Thoracic aorta (tissue), 2 donors: ENCODE results near the gene VPS26C. TPM values are rescaled to one million over a fixed set of nuclear protein-coding genes. Genes with fewer than 3 reads are reported as not detected.

Experiments used
- ATAC-seq: fragments of 150-250 bp; one replicate; pipeline ENCODE4 v1.8.0; 2017; ENCODE audit warnings: low read depth; ENCODE audit not compliant: insufficient number of reproducible peaks, low FRiP score
- DNase-seq: peaks from one replicate; pipeline ENCODE4 v3.0.0-alpha.2; 2020; ENCODE audit warnings: low spot score
- H3K27ac ChIP-seq, 2 donors: fragments of 200-600 bp; sonication (generic); 1 replicate in 1 of 2; 2 replicates in 1 of 2; pipeline ENCODE4 v1.5.1; 2016; ENCODE audit warnings: mild to moderate bottlenecking in 2 of 2, moderate library complexity in 2 of 2
- H3K27me3 ChIP-seq: fragments of 200-600 bp; sonication (generic); replicated peaks from 2 replicates; pipeline ENCODE4 v1.6.0; 2016; ENCODE audit warnings: mild to moderate bottlenecking; ENCODE audit not compliant: insufficient read depth
- H3K36me3 ChIP-seq: fragments of 200-600 bp; sonication (generic); one replicate; pipeline ENCODE4 v1.5.1; 2016
- H3K4me1 ChIP-seq, 2 donors: fragments of 200-600 bp; sonication (generic); 1 replicate in 1 of 2; 2 replicates in 1 of 2; pipeline versions ENCODE4 v1.5.1 to v1.6.0; 2016; ENCODE audit warnings: low read depth in 2 of 2, mild to moderate bottlenecking in 1 of 2; ENCODE audit not compliant: control insufficient read depth in 1 of 2
- H3K4me3 ChIP-seq: fragments of 200-600 bp; sonication (generic); 2 replicates; pipeline ENCODE4 v1.5.1; 2016; ENCODE audit warnings: mild to moderate bottlenecking
- H3K9me3 ChIP-seq: fragments of 200-600 bp; sonication (generic); 2 replicates; pipeline ENCODE4 v1.5.1; 2016
- CTCF ChIP-seq: fragments of 200-600 bp; sonication (generic); IDR thresholded peaks from one replicate; pipeline ENCODE4 v1.5.1; 2019; ENCODE audit warnings: antibody characterized with exemption
- total RNA-seq, 2 donors: library from RNA; depleted of rRNA; stranded (reverse); fragments of >200 nt; gene quantifications; one replicate each; pipeline versions ENCODE4 v1.1.0 to v1.2.3, GENCODE V29; 2016

Gene VPS26C
- total RNA-seq, 2 donors from 2014 or later: 73.5 to 102 TPM

DNA sequence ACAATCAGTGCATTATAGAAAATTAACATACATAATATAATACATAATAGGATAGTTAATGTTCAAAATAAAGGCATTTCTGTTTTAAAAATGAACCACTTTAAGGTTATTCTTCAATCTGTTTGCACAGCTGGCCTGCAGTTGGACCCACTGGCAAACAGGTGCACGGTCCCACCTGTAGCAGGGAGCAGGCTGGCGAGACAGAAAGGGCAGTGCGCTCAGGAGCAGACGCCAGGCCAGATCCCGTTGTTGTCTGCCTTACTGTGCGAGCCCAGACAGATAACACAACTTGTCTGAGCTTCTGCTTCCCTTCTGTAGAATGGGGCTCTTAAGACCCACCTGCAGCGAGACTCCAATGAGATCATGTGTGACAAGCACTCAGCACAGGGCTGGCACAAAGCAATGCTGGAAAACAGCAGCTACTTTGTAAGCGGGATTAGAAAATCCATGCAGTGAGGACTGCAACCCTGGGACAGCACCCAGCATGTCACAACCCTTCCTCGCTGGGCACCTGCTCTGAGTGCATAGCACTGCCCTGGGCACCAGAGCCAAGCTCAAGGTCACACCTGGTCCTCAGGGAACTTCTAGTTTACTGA is 33.5 kb downstream of the VPS26C start:
- H3K27me3 ChIP-seq: no peaks in the 10 kb centered on the region
- no peak overlapping the region for H3K27ac ChIP-seq
- H3K4me1 ChIP-seq: no peaks in the 10 kb centered on the region
- peaks cover 43% of the 10 kb centered on the region for H3K36me3 ChIP-seq
- no peaks in the 10 kb centered on the region for H3K9me3 ChIP-seq
- ATAC-seq: no peak
- H3K4me3 ChIP-seq: no peak overlapping the region
- no peak for DNase-seq
- TF ChIP-seq CTCF: no peak

DNA sequence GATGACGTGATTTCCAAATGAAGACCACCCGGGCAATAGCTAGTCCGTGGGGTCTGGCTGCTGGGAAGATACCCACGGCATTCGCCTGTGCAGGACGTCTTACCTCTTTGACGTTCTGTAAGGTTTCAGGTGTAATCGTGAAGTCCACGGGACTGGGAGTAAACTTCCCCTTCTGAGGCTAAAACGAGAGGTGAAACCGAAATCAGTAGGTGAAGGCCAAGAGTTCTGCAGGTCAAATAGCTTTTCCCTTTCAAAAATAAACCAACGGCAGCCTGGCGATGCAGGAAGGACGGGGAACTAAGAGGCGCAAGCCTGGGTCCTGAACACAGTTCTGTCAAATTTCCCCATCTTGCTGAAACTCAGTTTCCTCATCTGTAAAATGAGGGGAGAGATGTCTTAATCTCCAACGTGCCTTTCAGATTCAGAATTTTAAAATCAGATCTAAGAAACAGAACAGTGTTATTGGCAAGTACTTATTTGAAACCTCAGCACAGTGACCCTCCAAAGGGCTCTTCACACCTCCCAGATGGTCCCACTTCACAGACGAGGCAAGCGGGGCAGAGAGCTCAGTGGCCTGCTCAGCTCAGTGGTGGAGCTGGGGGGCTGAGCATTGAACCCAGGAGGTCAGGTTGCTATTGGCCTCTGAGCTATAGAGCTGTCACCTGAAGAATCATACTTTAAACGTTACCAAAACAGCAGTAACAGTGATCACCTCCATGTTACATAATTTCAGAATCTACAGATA is 34.7 kb downstream of the VPS26C start:
- H3K36me3 ChIP-seq: peaks cover 45% of the 10 kb centered on the region
- no peaks in the 10 kb centered on the region for H3K9me3 ChIP-seq
- DNase-seq: no peak
- H3K4me3 ChIP-seq: no peak overlapping the region
- ATAC-seq: no peak
- no peak overlapping the region for H3K27ac ChIP-seq
- H3K27me3 ChIP-seq: no peaks in the 10 kb centered on the region
- no peaks in the 10 kb centered on the region for H3K4me1 ChIP-seq
- no peak for TF ChIP-seq CTCF

DNA sequence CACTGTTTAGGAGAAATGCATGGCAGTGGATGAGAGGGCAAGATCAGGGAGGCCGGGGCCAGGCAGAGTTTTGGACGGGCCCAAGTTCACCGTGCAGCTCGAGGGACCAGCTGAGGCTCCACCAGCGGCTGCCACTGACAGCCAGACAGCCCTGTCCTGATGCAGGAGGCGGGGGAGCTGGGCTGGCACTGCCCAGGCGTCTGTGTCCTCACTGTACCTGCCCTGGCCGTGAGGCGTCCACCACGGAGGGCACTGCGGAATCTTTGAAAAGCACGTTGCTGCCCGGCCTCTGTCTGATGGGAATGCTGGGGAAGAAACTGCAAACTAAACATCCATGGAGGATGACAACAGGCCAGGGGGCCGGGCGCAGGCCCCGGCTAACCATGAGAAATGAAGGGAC is 35.5 kb downstream of the VPS26C start:
- no peaks in the 10 kb centered on the region for H3K9me3 ChIP-seq
- H3K4me3 ChIP-seq: no peak overlapping the region
- H3K4me1 ChIP-seq: no peaks in the 10 kb centered on the region
- H3K27ac ChIP-seq: no peak overlapping the region
- ATAC-seq (no peak), DNase-seq (no peak)
- H3K36me3 ChIP-seq: peaks cover 47% of the 10 kb centered on the region
- TF ChIP-seq CTCF: no peak
- H3K27me3 ChIP-seq: no peaks in the 10 kb centered on the region

- Histone ChIP-seq H3K36me3 (peaks cover 51% of the 10 kb centered on the region), H3K27me3 (no peaks in the 10 kb centered on the region), H3K4me3 (no peak overlapping the region), H3K27ac (no peak overlapping the region), H3K4me1 (no peaks in the 10 kb centered on the region), H3K9me3 (no peaks in the 10 kb centered on the region)
- DNase-seq (no peak), ATAC-seq (no peak)
- no peak for TF ChIP-seq CTCF
These were observed 35.9 kb downstream of the VPS26C start for GRCh38 chr21:37231249-37231645.

DNA sequence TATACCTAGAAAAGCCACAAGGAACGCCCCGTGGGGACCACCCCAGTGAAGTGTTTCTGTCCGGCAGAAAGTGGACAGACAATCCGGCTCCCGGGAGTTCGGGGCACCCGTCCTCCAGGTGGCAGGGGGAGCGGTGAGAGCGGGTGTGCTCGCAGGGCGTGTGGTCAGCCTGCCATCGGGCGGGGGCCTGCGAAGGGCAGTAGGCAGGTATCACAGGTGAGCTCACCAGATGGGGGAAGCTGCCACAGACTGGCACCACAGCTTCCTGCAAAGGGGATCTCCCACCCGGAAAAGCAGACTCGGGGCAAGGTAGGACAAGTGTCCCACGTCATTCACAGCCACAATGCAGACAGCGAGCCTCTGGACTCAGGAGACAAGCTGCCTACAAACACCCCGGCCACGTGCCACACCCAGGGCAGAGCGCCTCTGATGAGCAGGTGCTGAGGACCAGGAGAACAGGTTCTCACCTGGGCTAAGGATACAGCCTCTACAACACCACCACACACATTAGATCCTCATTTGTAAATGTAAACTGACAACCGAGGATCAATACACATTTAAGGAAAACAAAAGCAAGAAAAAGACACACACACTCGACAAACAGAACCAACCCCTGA is 36.4 kb downstream of the VPS26C start:
- Histone ChIP-seq H3K4me3 (no peak overlapping the region), H3K36me3 (peaks cover 56% of the 10 kb centered on the region), H3K27me3 (no peaks in the 10 kb centered on the region), H3K27ac (no peak overlapping the region), H3K9me3 (no peaks in the 10 kb centered on the region), H3K4me1 (no peaks in the 10 kb centered on the region)
- TF ChIP-seq CTCF: no peak
- ATAC-seq (no peak), DNase-seq (no peak)
